Measurements from ENCODE around the gene MAN1A2. TPM values are rescaled to one million over a fixed set of nuclear protein-coding genes. Genes with fewer than 3 reads are reported as not detected.
A peak's percentile ranks its signal among the peaks of the same experiment; 100 is the strongest.

MAN1A2 gene
- total RNA-seq, 1 experiment from 2014 or later, result 21.0 TPM

GRCh38 chr1:117564227-117565075 is 197.2 kb downstream of the MAN1A2 start:
- intact Hi-C loops (cut with micrococcal nuclease; ENCODE audit: unreplicated experiment), result no loop called here
- H3K4me1 ChIP-seq, result peaks cover 8% of the 10 kb centered on the region
- no peak overlapping the region for H3K4me3 ChIP-seq (ENCODE audit: low read depth, low read length)
- ChIA-PET CTCF (interaction anchor here (1.2 kb wide), 1 partner anchor 195 kb away, joined by 3 read pairs; no protein-coding TSS in a partner anchor), POLR2A (no interaction called here)
- Mint-ChIP-seq H3K9me3 (ENCODE audit: unreplicated experiment) (peaks cover 3% of the 10 kb centered on the region), H3K4me3 (ENCODE audit: unreplicated experiment) (no peak overlapping the region), H3K27me3 (ENCODE audit: insufficient read depth, unreplicated experiment) (no peaks in the 10 kb centered on the region), H3K27ac (ENCODE audit: unreplicated experiment) (peak overlapping the region; percentile 83), H3K36me3 (ENCODE audit: insufficient read depth, unreplicated experiment) (no peaks in the 10 kb centered on the region), H3K4me1 (ENCODE audit: low read depth, unreplicated experiment) (peaks cover 16% of the 10 kb centered on the region)
- H3K9me3 ChIP-seq, result no peaks in the 10 kb centered on the region
- no peaks in the 10 kb centered on the region for H3K27me3 ChIP-seq (replicated peaks; ENCODE audit: control insufficient read depth, insufficient read depth, low read length)
- no peak for DNase-seq
- no peaks in the 10 kb centered on the region for H3K36me3 ChIP-seq (ENCODE audit: control insufficient read depth, insufficient read depth, low read length)
- BruUV-seq (replicated peaks), result no TSS peak
- no peak for TF ChIP-seq CTCF (IDR thresholded peaks at IDR 0.05; ENCODE audit: insufficient read depth in 1 of 2, low read depth in 1 of 2, low read length in 1 of 2, severe bottlenecking in 1 of 2, unreplicated experiment in 1 of 2)

GRCh38 chr1:117565076-117565556 is 197.9 kb downstream of the MAN1A2 start:
- no peak for DNase-seq
- ChIA-PET CTCF (no interaction called here), POLR2A (no interaction called here)
- H3K4me3 Mint-ChIP-seq (ENCODE audit: unreplicated experiment), result no peak overlapping the region
- peak overlapping the region; percentile 83 for H3K27ac Mint-ChIP-seq (ENCODE audit: unreplicated experiment)
- no peaks in the 10 kb centered on the region for H3K9me3 Mint-ChIP-seq (ENCODE audit: unreplicated experiment)
- no peaks in the 10 kb centered on the region for H3K36me3 Mint-ChIP-seq (ENCODE audit: insufficient read depth, unreplicated experiment)
- Histone ChIP-seq H3K36me3 (ENCODE audit: control insufficient read depth, insufficient read depth, low read length) (no peaks in the 10 kb centered on the region), H3K4me1 (peaks cover 8% of the 10 kb centered on the region), H3K27me3 (replicated peaks; ENCODE audit: control insufficient read depth, insufficient read depth, low read length) (no peaks in the 10 kb centered on the region), H3K4me3 (ENCODE audit: low read depth, low read length) (no peak overlapping the region), H3K9me3 (no peaks in the 10 kb centered on the region)
- no peak for TF ChIP-seq CTCF (IDR thresholded peaks at IDR 0.05; ENCODE audit: insufficient read depth in 1 of 2, low read depth in 1 of 2, low read length in 1 of 2, severe bottlenecking in 1 of 2, unreplicated experiment in 1 of 2)
- intact Hi-C loops (cut with micrococcal nuclease; ENCODE audit: unreplicated experiment), result no loop called here
- no peaks in the 10 kb centered on the region for H3K27me3 Mint-ChIP-seq (ENCODE audit: insufficient read depth, unreplicated experiment)
- H3K4me1 Mint-ChIP-seq (ENCODE audit: low read depth, unreplicated experiment), result peaks cover 16% of the 10 kb centered on the region
- no TSS peak for BruUV-seq (replicated peaks)

- H3K4me3 Mint-ChIP-seq (ENCODE audit: unreplicated experiment), result no peak overlapping the region
- no peaks in the 10 kb centered on the region for H3K27me3 ChIP-seq (replicated peaks; ENCODE audit: control insufficient read depth, insufficient read depth, low read length)
- ChIA-PET POLR2A (no interaction called here), CTCF (no interaction called here)
- no peaks in the 10 kb centered on the region for H3K9me3 Mint-ChIP-seq (ENCODE audit: unreplicated experiment)
- H3K4me1 Mint-ChIP-seq (ENCODE audit: low read depth, unreplicated experiment), result peaks cover 16% of the 10 kb centered on the region
- no peaks in the 10 kb centered on the region for H3K36me3 ChIP-seq (ENCODE audit: control insufficient read depth, insufficient read depth, low read length)
- intact Hi-C loops (cut with micrococcal nuclease; ENCODE audit: unreplicated experiment), result no loop called here
- H3K4me3 ChIP-seq (ENCODE audit: low read depth, low read length), result no peak overlapping the region
- H3K27me3 Mint-ChIP-seq (ENCODE audit: insufficient read depth, unreplicated experiment), result no peaks in the 10 kb centered on the region
- TF ChIP-seq CTCF (IDR thresholded peaks at IDR 0.05; ENCODE audit: insufficient read depth in 1 of 2, low read depth in 1 of 2, low read length in 1 of 2, severe bottlenecking in 1 of 2, unreplicated experiment in 1 of 2), result no peak
- DNase-seq, result no peak
- H3K36me3 Mint-ChIP-seq (ENCODE audit: insufficient read depth, unreplicated experiment), result no peaks in the 10 kb centered on the region
- no peaks in the 10 kb centered on the region for H3K9me3 ChIP-seq
- BruUV-seq (replicated peaks), result no TSS peak
- H3K27ac Mint-ChIP-seq (ENCODE audit: unreplicated experiment), result no peak overlapping the region
- peaks cover 8% of the 10 kb centered on the region for H3K4me1 ChIP-seq
Observed at GRCh38 chr1:117565745-117566455, 198.7 kb downstream of the MAN1A2 start.

Data from Caco-2 (cell line).